Measurements from ENCODE around the gene CCT6B.

The CCT6B gene

DNA sequence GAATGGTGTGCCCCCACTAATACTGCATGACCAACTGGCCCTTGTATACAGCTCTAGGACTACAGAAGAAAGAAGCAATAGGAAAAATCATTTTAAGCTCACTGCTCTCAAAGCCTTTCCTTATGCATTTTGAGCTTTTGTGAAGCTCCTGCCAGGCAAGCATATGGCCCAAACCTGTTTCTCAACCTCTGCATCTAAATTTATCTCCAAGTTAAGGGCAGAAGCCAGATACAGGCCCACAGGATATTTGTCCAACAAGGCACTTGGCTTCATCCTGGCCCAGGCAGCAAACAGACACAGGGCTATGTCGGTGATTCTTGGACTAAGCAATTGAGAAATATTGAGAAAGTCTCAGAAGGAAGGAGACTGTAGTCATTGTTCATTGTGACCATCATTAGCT is 43.9 kb downstream of the CCT6B start:
- no peak for TF ChIP-seq SPI1 (IDR thresholded peaks at IDR 0.05; ENCODE audit: borderline replicate concordance, low read depth)
- TF ChIP-seq, protein P1, sequence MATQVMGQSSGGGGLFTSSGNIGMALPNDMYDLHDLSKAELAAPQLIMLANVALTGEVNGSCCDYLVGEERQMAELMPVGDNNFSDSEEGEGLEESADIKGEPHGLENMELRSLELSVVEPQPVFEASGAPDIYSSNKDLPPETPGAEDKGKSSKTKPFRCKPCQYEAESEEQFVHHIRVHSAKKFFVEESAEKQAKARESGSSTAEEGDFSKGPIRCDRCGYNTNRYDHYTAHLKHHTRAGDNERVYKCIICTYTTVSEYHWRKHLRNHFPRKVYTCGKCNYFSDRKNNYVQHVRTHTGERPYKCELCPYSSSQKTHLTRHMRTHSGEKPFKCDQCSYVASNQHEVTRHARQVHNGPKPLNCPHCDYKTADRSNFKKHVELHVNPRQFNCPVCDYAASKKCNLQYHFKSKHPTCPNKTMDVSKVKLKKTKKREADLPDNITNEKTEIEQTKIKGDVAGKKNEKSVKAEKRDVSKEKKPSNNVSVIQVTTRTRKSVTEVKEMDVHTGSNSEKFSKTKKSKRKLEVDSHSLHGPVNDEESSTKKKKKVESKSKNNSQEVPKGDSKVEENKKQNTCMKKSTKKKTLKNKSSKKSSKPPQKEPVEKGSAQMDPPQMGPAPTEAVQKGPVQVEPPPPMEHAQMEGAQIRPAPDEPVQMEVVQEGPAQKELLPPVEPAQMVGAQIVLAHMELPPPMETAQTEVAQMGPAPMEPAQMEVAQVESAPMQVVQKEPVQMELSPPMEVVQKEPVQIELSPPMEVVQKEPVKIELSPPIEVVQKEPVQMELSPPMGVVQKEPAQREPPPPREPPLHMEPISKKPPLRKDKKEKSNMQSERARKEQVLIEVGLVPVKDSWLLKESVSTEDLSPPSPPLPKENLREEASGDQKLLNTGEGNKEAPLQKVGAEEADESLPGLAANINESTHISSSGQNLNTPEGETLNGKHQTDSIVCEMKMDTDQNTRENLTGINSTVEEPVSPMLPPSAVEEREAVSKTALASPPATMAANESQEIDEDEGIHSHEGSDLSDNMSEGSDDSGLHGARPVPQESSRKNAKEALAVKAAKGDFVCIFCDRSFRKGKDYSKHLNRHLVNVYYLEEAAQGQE (IDR thresholded peaks at IDR 0.05; ENCODE audit: insufficient replicate concordance, low read depth) = no peak
- TF ChIP-seq GABPA (IDR thresholded peaks at IDR 0.05; ENCODE audit: low read depth) = no peak
- no peak for TF ChIP-seq POLR2AphosphoS5 (IDR thresholded peaks at IDR 0.05; ENCODE audit: low read depth)
- TF ChIP-seq, protein P2, sequence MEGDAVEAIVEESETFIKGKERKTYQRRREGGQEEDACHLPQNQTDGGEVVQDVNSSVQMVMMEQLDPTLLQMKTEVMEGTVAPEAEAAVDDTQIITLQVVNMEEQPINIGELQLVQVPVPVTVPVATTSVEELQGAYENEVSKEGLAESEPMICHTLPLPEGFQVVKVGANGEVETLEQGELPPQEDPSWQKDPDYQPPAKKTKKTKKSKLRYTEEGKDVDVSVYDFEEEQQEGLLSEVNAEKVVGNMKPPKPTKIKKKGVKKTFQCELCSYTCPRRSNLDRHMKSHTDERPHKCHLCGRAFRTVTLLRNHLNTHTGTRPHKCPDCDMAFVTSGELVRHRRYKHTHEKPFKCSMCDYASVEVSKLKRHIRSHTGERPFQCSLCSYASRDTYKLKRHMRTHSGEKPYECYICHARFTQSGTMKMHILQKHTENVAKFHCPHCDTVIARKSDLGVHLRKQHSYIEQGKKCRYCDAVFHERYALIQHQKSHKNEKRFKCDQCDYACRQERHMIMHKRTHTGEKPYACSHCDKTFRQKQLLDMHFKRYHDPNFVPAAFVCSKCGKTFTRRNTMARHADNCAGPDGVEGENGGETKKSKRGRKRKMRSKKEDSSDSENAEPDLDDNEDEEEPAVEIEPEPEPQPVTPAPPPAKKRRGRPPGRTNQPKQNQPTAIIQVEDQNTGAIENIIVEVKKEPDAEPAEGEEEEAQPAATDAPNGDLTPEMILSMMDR (IDR thresholded peaks at IDR 0.05; ENCODE audit: insufficient read depth, low read length) = no peak

DNA sequence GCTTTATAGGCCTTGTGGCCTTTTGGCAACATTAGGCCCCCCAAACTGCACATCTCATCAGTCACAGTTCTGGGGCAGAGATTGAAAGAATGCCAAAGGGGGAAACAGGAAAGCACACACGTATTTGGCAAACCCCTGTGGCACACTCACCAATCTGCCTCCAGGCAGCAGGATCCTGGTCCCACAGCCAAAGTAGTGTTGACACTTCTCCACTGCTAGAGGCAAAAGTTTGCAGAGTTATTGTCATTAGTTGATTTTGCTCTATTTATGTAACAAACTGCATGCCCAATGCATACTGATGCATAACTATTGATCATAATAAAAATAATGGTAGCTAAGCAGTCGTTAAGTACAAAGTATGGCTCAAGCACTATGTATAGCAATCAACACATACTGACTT is 45.1 kb downstream of the CCT6B start:
- no peak for DNase-seq (ENCODE audit: low read depth in 1 of 2, low spot score in 1 of 2)
- TF ChIP-seq, protein P1 (IDR thresholded peaks at IDR 0.05; ENCODE audit: insufficient replicate concordance, low read depth) = no peak
- TF ChIP-seq, protein P2 (IDR thresholded peaks at IDR 0.05; ENCODE audit: insufficient read depth, low read length) = no peak
- TF ChIP-seq GABPA (IDR thresholded peaks at IDR 0.05; ENCODE audit: low read depth) = no peak
- no peak for TF ChIP-seq POLR2AphosphoS5 (IDR thresholded peaks at IDR 0.05; ENCODE audit: low read depth)
- no peak for TF ChIP-seq SPI1 (IDR thresholded peaks at IDR 0.05; ENCODE audit: borderline replicate concordance, low read depth)

More for the DNA sequence above, 43.9 kb downstream of the CCT6B start:
- no peak for DNase-seq (ENCODE audit: low read depth in 1 of 2, low spot score in 1 of 2)
- H3K27ac ChIP-seq (replicated peaks) = no peak overlapping the region
- no peak overlapping the region for H3K4me3 ChIP-seq (replicated peaks; ENCODE audit: insufficient read depth, low read length)
- H3K27me3 ChIP-seq (ENCODE audit: insufficient read depth, poor library complexity, severe bottlenecking) = no peaks in the 10 kb centered on the region

DNA sequence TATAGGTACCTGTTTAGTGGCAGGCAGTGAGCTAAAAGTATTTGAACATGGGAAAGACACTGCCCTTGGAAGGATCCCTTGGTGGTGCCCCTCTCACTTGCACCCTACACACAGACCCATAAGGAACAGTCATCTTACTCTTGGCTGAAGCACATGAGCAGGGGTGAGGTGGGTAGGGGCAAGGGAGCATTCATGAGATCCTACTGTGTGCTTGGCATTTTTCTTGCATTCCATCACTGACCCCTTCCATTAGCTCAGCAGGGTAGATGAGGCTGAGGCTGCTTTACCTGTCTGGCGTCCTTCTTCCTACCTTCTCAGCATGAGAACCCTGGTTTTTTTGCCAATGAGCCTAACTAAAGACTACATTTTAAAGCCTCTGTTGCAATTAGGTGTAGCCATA is 48.3 kb downstream of the CCT6B start:
- Histone ChIP-seq H3K4me3 (replicated peaks; ENCODE audit: insufficient read depth, low read length) (no peak overlapping the region), H3K27ac (replicated peaks) (no peak overlapping the region), H3K27me3 (ENCODE audit: insufficient read depth, poor library complexity, severe bottlenecking) (no peaks in the 10 kb centered on the region)
- TF ChIP-seq POLR2AphosphoS5 (IDR thresholded peaks at IDR 0.05; ENCODE audit: low read depth) = no peak
- no peak for DNase-seq (ENCODE audit: low read depth in 1 of 2, low spot score in 1 of 2)

More for the DNA sequence above, 45.1 kb downstream of the CCT6B start:
- no peaks in the 10 kb centered on the region for H3K27me3 ChIP-seq (ENCODE audit: insufficient read depth, poor library complexity, severe bottlenecking)
- no peak overlapping the region for H3K4me3 ChIP-seq (replicated peaks; ENCODE audit: insufficient read depth, low read length)
- no peak overlapping the region for H3K27ac ChIP-seq (replicated peaks)

DNA sequence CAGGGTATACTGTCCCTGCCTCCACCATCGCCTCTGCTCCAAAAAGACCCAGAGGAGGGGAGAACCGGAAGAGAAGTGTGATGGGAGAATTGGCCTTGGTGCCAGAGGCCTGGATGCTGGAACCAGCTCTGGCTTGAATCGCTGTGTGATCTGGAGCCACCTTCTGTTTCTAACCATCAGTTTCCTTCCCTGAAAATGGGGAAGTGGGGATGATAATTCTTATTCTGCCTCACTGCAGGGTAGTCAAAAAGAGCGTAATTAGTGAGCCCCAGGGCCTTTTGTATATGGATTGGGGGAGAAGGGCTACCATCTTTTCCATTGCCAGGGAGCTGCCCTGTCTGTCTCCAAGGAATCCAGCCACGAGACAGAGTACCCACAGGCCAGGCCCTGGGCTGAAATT is 52.2 kb downstream of the CCT6B start:
- TF ChIP-seq SPI1 (IDR thresholded peaks at IDR 0.05; ENCODE audit: borderline replicate concordance, low read depth) (peak; percentile 87), GABPA (IDR thresholded peaks at IDR 0.05; ENCODE audit: low read depth) (no peak), POLR2AphosphoS5 (IDR thresholded peaks at IDR 0.05; ENCODE audit: low read depth) (no peak)
- TF ChIP-seq, protein P1 (IDR thresholded peaks at IDR 0.05; ENCODE audit: insufficient replicate concordance, low read depth) = no peak
- TF ChIP-seq, protein P2 (IDR thresholded peaks at IDR 0.05; ENCODE audit: insufficient read depth, low read length) = no peak
- Histone ChIP-seq H3K27me3 (ENCODE audit: insufficient read depth, poor library complexity, severe bottlenecking) (no peaks in the 10 kb centered on the region), H3K4me3 (replicated peaks; ENCODE audit: insufficient read depth, low read length) (no peak overlapping the region), H3K27ac (replicated peaks) (no peak overlapping the region)
- DNase-seq (ENCODE audit: low read depth in 1 of 2, low spot score in 1 of 2) = no peak
